Adrenal gland (tissue), 12 donors: ENCODE results near the gene GAGE13. TPM values are rescaled to one million over a fixed set of nuclear protein-coding genes. Genes with fewer than 3 reads are reported as not detected.

ENCODE experiments used
- polyA plus RNA-seq, 3 donors: library from polyadenylated mRNA; stranded (reverse); fragments of 200-250 nt in 2 of 3; fragments of 350-450 nt in 1 of 3; fragmentation: Illumina TruSeq in 1 of 3; extraction: RNeasy Lipid Tissue Mini Kit (QIAGEN cat#74804) in 1 of 3; gene quantifications; one replicate each; pipeline ENCODE4 v1.2.3, GENCODE V29; 2013 to 2014
- total RNA-seq, 9 donors: library from RNA; depleted of rRNA in 4 of 9; stranded (reverse); fragments of >200 nt in 4 of 9; fragments of 120-200 nt in 1 of 9; fragmentation: NEBNext Ultra II Directional in 1 of 9; extraction: Animal tissue kit (Norgen Biotek cat#: 25700) in 1 of 9; gene quantifications; one replicate each; pipeline versions ENCODE4 v1.1.0 to v1.2.4, GENCODE V29; 2013 to 2023
- donor health status: healthy with polysubstance abuse.
- donor health status: Bipolar disorder and iron deficiency.
- donor health status: DM: yes; HTN: yes; CAD: no.
- donor health status: DM: no; HTN: no; CAD: no.
- donor health status: DM: no; HTN: no; CAD: no.
- donor health status: DM: yes; HTN: yes; CAD: no.

The GAGE13 gene
- total and polyA plus RNA-seq, 12 donors, result not detected

Other genes with a start within 250 kb of the GAGE13 start
- 10 to 100 TPM; 21.5 to 58.4 (median 27.3) TPM for gene GPKOW, start 207.8 kb upstream of the GAGE13 start, total RNA-seq
- 10 to 100 TPM; 10.1 to 21.8 (median 11.3) TPM for gene GPKOW, start 207.8 kb upstream of the GAGE13 start, polyA plus RNA-seq
- 10 to 100 TPM in 1 of 9 donors, 1 to 10 TPM in 8; 2.2 to 16.2 (median 3.1) TPM for gene MAGIX, start 168.8 kb upstream of the GAGE13 start, total RNA-seq
- 1 to 10 TPM in 2 of 3 donors, under 1 TPM in 1; 0.59 to 8.4 (median 7.6) TPM for gene MAGIX, start 168.8 kb upstream of the GAGE13 start, polyA plus RNA-seq
- gene PLP2, start 159.7 kb upstream of the GAGE13 start, total RNA-seq, result 100 to 1,000 TPM in 6 of 9 donors, 10 to 100 TPM in 3; 52.1 to 304 (median 161) TPM
- 100 to 1,000 TPM in 2 of 3 donors, 10 to 100 TPM in 1; 78.2 to 724 (median 324) TPM for gene PLP2, start 159.7 kb upstream of the GAGE13 start, polyA plus RNA-seq
- gene PRICKLE3, start 145.2 kb upstream of the GAGE13 start, total RNA-seq, result 10 to 100 TPM in 7 of 9 donors, 1 to 10 TPM in 2; 2.8 to 46.8 (median 13.1) TPM
- gene PRICKLE3, start 145.2 kb upstream of the GAGE13 start, polyA plus RNA-seq, result 10 to 100 TPM in 1 of 3 donors, 1 to 10 TPM in 2; 5.7 to 10.9 (median 6.6) TPM
- 100 to 1,000 TPM in 1 of 9 donors, 10 to 100 TPM in 7, 1 to 10 TPM in 1; 6.8 to 147 (median 18.5) TPM for gene SYP, start 131.4 kb upstream of the GAGE13 start, total RNA-seq
- gene SYP, start 131.4 kb upstream of the GAGE13 start, polyA plus RNA-seq, result 10 to 100 TPM; 18.6 to 73.1 (median 61.4) TPM
- under 1 TPM in 3 of 9 donors, not detected in 6; 0.14 to 0.18 (median 0.17) TPM for gene CACNA1F, start 98.2 kb upstream of the GAGE13 start, total RNA-seq
- under 1 TPM in 2 of 3 donors, not detected in 1; 0.13 to 0.24 TPM for gene CACNA1F, start 98.2 kb upstream of the GAGE13 start, polyA plus RNA-seq
- gene CCDC22, start 96.1 kb upstream of the GAGE13 start, total RNA-seq, result 10 to 100 TPM in 8 of 9 donors, 1 to 10 TPM in 1; 8.8 to 24.7 (median 19.4) TPM
- 10 to 100 TPM in 2 of 3 donors, 1 to 10 TPM in 1; 6.0 to 13.6 (median 11.8) TPM for gene CCDC22, start 96.1 kb upstream of the GAGE13 start, polyA plus RNA-seq
- under 1 TPM in 5 of 9 donors, not detected in 4; 0.14 to 0.38 (median 0.29) TPM for gene FOXP3, start 66.9 kb upstream of the GAGE13 start, total RNA-seq
- gene FOXP3, start 66.9 kb upstream of the GAGE13 start, polyA plus RNA-seq, result under 1 TPM; 0.20 to 0.53 (median 0.24) TPM
- gene PPP1R3F, start 61.8 kb upstream of the GAGE13 start, total RNA-seq, result 10 to 100 TPM in 1 of 9 donors, 1 to 10 TPM in 8; 3.5 to 11.6 (median 6.8) TPM
- gene PPP1R3F, start 61.8 kb upstream of the GAGE13 start, polyA plus RNA-seq, result 1 to 10 TPM; 2.6 to 6.2 (median 4.3) TPM
- gene GAGE10, start 27.9 kb upstream of the GAGE13 start, total RNA-seq, result under 1 TPM in 1 of 9 donors, not detected in 8; 0.33 TPM
- not detected for gene GAGE10, start 27.9 kb upstream of the GAGE13 start, polyA plus RNA-seq
- not detected for gene GAGE12J, start 9.5 kb upstream of the GAGE13 start, total RNA-seq
- gene GAGE12J, start 9.5 kb upstream of the GAGE13 start, polyA plus RNA-seq, result not detected
- gene GAGE12C, start 200.6 kb downstream of the GAGE13 start, total RNA-seq, result not detected
- not detected for gene GAGE12C, start 200.6 kb downstream of the GAGE13 start, polyA plus RNA-seq
- gene GAGE12D, start 210.2 kb downstream of the GAGE13 start, total RNA-seq, result not detected
- not detected for gene GAGE12D, start 210.2 kb downstream of the GAGE13 start, polyA plus RNA-seq
- not detected for gene GAGE12E, start 219.7 kb downstream of the GAGE13 start, total RNA-seq
- not detected for gene GAGE12E, start 219.7 kb downstream of the GAGE13 start, polyA plus RNA-seq
- gene GAGE12F, start 229.3 kb downstream of the GAGE13 start, total RNA-seq, result 1 to 10 TPM in 1 of 9 donors, under 1 TPM in 1, not detected in 7; 0.57 to 1.1 TPM
- not detected for gene GAGE12F, start 229.3 kb downstream of the GAGE13 start, polyA plus RNA-seq
- under 1 TPM in 1 of 9 donors, not detected in 8; 0.57 TPM for gene GAGE12G, start 238.8 kb downstream of the GAGE13 start, total RNA-seq
- not detected for gene GAGE12G, start 238.8 kb downstream of the GAGE13 start, polyA plus RNA-seq
- not detected for gene GAGE12H, start 248.4 kb downstream of the GAGE13 start, total RNA-seq
- not detected for gene GAGE12H, start 248.4 kb downstream of the GAGE13 start, polyA plus RNA-seq